Stimulated activated CD8-positive, alpha-beta memory T cell treated with anti-CD3 and anti-CD28 coated beads, Interleukin-15, amount 100 ng/mL, for 4 hours (primary cell): ENCODE results near the gene IL20RA.

Source experiments
- DNase-seq, 2 donors: peaks; one replicate each; pipeline ENCODE4 v3.0.0-alpha.2; 2020; ENCODE audit warnings: low read depth in 2 of 2

The IL20RA gene

GRCh38 chr6:137045222-137045789 lies 541 bp upstream of the IL20RA start:
- no peak for DNase-seq

- no peak for DNase-seq
These were observed 927 bp downstream of the IL20RA start for GRCh38 chr6:137043710-137044365.

GRCh38 chr6:137040393-137040792 lies 4.4 kb downstream of the IL20RA start:
- DNase-seq: no peak

- no peak for DNase-seq
These were observed 5.8 kb downstream of the IL20RA start for GRCh38 chr6:137039010-137039409.

GRCh38 chr6:137036566-137037300 lies 8.0 kb downstream of the IL20RA start:
- no peak for DNase-seq

GRCh38 chr6:137033828-137034227 lies 10.9 kb downstream of the IL20RA start:
- peak; percentile 15 to 42 for DNase-seq

GRCh38 chr6:137031122-137031521 lies 13.6 kb downstream of the IL20RA start:
- DNase-seq: no peak

GRCh38 chr6:137028912-137029311 lies 15.9 kb downstream of the IL20RA start:
- DNase-seq: no peak

- no peak for DNase-seq
These were observed 18.7 kb downstream of the IL20RA start for GRCh38 chr6:137025786-137026730.

- no peak for DNase-seq
These were observed 20.4 kb downstream of the IL20RA start for GRCh38 chr6:137024237-137024990.

- DNase-seq: no peak
These were observed 24.0 kb downstream of the IL20RA start for GRCh38 chr6:137020776-137021175.

GRCh38 chr6:137019476-137020272 lies 25.1 kb downstream of the IL20RA start:
- DNase-seq: no peak

GRCh38 chr6:137017081-137017480 lies 27.7 kb downstream of the IL20RA start:
- no peak for DNase-seq

GRCh38 chr6:137016356-137016755 lies 28.4 kb downstream of the IL20RA start:
- DNase-seq: no peak

- DNase-seq: no peak
These were observed 28.8 kb downstream of the IL20RA start for GRCh38 chr6:137015943-137016342.

GRCh38 chr6:137013738-137014602 lies 30.8 kb downstream of the IL20RA start:
- no peak for DNase-seq

GRCh38 chr6:137013031-137013430 lies 31.7 kb downstream of the IL20RA start:
- no peak for DNase-seq

GRCh38 chr6:137011406-137011805 lies 33.4 kb downstream of the IL20RA start:
- DNase-seq: no peak

- DNase-seq: no peak
These were observed 34.5 kb downstream of the IL20RA start for GRCh38 chr6:137010128-137010718.
